ENCODE data around the gene CLDN34. TPM values are rescaled to one million over a fixed set of nuclear protein-coding genes. Genes with fewer than 3 reads are reported as not detected.

Gene CLDN34
- total and polyA plus RNA-seq, 2 experiments from 2014 or later: not detected

DNA sequence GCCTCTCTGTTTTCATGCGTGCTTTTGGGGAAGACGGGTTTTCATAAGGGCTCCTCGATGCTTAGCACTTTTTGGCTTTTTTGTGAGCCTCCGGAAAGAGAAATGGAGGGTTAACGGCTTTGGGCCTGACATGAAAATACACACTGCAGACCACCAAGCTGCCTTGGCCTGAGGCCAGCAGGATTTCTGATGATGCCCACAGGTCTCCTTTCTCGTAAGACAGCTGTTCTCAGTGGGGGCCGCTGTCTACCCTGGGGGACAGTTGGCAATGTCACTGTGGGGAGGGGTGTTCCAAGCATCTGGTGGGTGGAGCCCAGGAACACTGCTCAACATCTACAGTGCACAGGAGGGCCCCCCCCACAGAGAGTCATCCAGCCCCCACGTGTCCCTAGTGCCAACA is 29.4 kb upstream of the CLDN34 start:
- WGBS, 2 experiments (ENCODE audit: low coverage in 1 of 2, low lambda C conversion rate in 2 of 2, missing lambda C conversion rate in 2 of 2): 58 to 80% methylated on average over 5 of the region's 8 CpGs
- no peaks in the 10 kb centered on the region for H3K27me3 ChIP-seq (replicated peaks; ENCODE audit: insufficient read depth)
- in situ Hi-C loops (cut with MboI): no loop called here
- no peak for DNase-seq
- H3K36me3 ChIP-seq (ENCODE audit: low read depth): no peaks in the 10 kb centered on the region
- no peaks in the 10 kb centered on the region for H3K79me2 ChIP-seq (ENCODE audit: insufficient read depth)
- no peaks in the 10 kb centered on the region; the same call in 1 of the 2 replicates for H3K4me1 ChIP-seq (ENCODE audit: insufficient read depth)
- TF ChIP-seq EZH2phosphoT487 (IDR thresholded peaks at IDR 0.05; ENCODE audit: insufficient read depth, low read depth) (no peak), EZH2 (IDR thresholded peaks at IDR 0.05; ENCODE audit: insufficient read depth, poor library complexity, severe bottlenecking) (no peak)
- no peak overlapping the region for H2AFZ ChIP-seq
- no peak overlapping the region for H3K27ac ChIP-seq
- no peaks in the 10 kb centered on the region for H3K9me3 ChIP-seq (ENCODE audit: low read depth)
- H3K9me2 ChIP-seq (ENCODE audit: insufficient read depth): no peaks in the 10 kb centered on the region
- no peaks in the 10 kb centered on the region for H3F3A ChIP-seq (ENCODE audit: insufficient read depth)
- H3K4me2 ChIP-seq (ENCODE audit: unreplicated experiment): no peak overlapping the region
- no peak overlapping the region for H3K4me3 ChIP-seq
- H3K9ac ChIP-seq: no peak overlapping the region
- no peaks in the 10 kb centered on the region for H4K20me1 ChIP-seq (ENCODE audit: insufficient read depth)

DNA sequence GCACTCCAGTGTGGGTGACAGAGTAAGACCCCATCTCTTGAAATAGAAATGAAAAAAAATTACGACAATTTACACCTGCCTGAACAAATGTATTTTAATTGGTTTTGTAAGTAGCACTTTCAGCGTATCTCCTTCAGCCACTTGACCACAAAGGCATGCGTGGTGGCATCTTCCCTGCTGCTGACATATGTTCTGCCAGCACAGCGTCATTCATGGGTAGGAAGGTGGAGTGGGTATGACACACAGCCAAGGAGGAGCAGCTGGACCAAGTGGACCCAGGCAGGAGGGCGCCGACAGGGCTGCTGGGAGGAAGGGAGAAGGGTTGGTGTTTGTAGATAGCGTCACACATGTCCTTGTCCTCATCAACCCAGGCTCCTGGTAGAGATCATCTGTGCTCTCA is 28.6 kb upstream of the CLDN34 start:
- Histone ChIP-seq H2AFZ (no peak overlapping the region), H4K20me1 (ENCODE audit: insufficient read depth) (no peaks in the 10 kb centered on the region), H3K9me2 (ENCODE audit: insufficient read depth) (no peaks in the 10 kb centered on the region), H3K27ac (no peak overlapping the region), H3F3A (ENCODE audit: insufficient read depth) (no peaks in the 10 kb centered on the region), H3K36me3 (ENCODE audit: low read depth) (no peaks in the 10 kb centered on the region), H3K9me3 (ENCODE audit: low read depth) (no peaks in the 10 kb centered on the region), H3K4me2 (ENCODE audit: unreplicated experiment) (no peak overlapping the region), H3K9ac (no peak overlapping the region), H3K4me1 (ENCODE audit: insufficient read depth) (no peaks in the 10 kb centered on the region; the same call in 1 of the 2 replicates), H3K27me3 (replicated peaks; ENCODE audit: insufficient read depth) (no peaks in the 10 kb centered on the region), H3K79me2 (ENCODE audit: insufficient read depth) (no peaks in the 10 kb centered on the region), H3K4me3 (no peak overlapping the region)
- WGBS, 2 experiments (ENCODE audit: low coverage in 1 of 2, low lambda C conversion rate in 2 of 2, missing lambda C conversion rate in 2 of 2): 80 to 86% methylated on average over 7 of the region's 7 CpGs
- TF ChIP-seq EZH2phosphoT487 (IDR thresholded peaks at IDR 0.05; ENCODE audit: insufficient read depth, low read depth): no peak
- no peak for TF ChIP-seq EZH2 (IDR thresholded peaks at IDR 0.05; ENCODE audit: insufficient read depth, poor library complexity, severe bottlenecking)
- in situ Hi-C loops (cut with MboI): no loop called here
- no peak for DNase-seq

DNA sequence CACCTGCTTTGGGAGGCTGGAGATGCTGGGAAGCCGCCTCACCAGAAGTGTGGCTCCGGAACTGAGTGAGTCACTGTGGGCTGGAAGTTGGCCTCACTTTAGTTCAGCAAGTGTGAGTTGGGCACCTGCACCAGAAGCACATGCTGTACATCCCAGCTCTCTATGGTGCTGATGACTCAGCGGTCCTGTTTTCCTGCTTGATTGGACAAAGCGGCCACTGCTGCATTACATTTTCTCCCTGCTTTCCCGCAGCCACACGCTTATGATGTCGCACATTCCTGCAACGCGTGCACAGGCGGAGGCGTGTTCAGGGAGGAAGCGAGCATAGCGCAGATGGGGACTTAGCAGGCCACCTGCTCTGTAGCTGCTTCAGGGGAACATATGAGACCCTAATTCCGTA is 26.7 kb upstream of the CLDN34 start:
- TF ChIP-seq EZH2 (IDR thresholded peaks at IDR 0.05; ENCODE audit: insufficient read depth, poor library complexity, severe bottlenecking) (no peak), EZH2phosphoT487 (IDR thresholded peaks at IDR 0.05; ENCODE audit: insufficient read depth, low read depth) (no peak)
- no peaks in the 10 kb centered on the region for H3K9me3 ChIP-seq (ENCODE audit: low read depth)
- no peaks in the 10 kb centered on the region; the same call in 1 of the 2 replicates for H3K4me1 ChIP-seq (ENCODE audit: insufficient read depth)
- no peak overlapping the region for H3K4me3 ChIP-seq
- no peaks in the 10 kb centered on the region for H3K79me2 ChIP-seq (ENCODE audit: insufficient read depth)
- H2AFZ ChIP-seq: no peak overlapping the region
- peak; percentile 66 for DNase-seq
- H3K4me2 ChIP-seq (ENCODE audit: unreplicated experiment): no peak overlapping the region
- H4K20me1 ChIP-seq (ENCODE audit: insufficient read depth): no peaks in the 10 kb centered on the region
- no peaks in the 10 kb centered on the region for H3K27me3 ChIP-seq (replicated peaks; ENCODE audit: insufficient read depth)
- WGBS, 2 experiments (ENCODE audit: low coverage in 1 of 2, low lambda C conversion rate in 2 of 2, missing lambda C conversion rate in 2 of 2): 22 to 25% methylated on average over 12 to 14 of the region's 14 CpGs
- in situ Hi-C loops (cut with MboI): no loop called here
- no peak overlapping the region for H3K27ac ChIP-seq
- H3K9ac ChIP-seq: no peak overlapping the region
- H3K36me3 ChIP-seq (ENCODE audit: low read depth): no peaks in the 10 kb centered on the region
- H3F3A ChIP-seq (ENCODE audit: insufficient read depth): no peaks in the 10 kb centered on the region
- H3K9me2 ChIP-seq (ENCODE audit: insufficient read depth): no peaks in the 10 kb centered on the region

DNA sequence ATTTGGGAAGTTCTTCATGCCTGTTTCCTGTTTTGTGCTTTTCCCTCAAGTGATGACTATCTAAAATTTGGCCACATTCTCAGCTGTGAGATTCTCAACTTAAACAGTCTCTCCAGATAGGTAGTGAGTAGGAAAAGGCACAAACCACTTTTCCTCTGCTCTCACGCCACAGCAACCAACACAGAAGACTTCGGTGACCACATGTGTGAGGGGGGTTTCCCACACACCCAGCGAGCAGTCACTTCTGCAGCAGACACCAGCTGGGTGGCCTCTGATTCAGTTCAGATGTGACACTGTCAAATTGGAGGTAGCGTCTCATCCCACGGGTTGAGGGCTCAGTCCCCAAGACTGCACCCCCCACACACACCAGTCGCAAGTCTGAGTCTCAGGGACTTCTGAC is 25.1 kb upstream of the CLDN34 start:
- Histone ChIP-seq H3K79me2 (ENCODE audit: insufficient read depth) (no peaks in the 10 kb centered on the region), H3K9me2 (ENCODE audit: insufficient read depth) (no peaks in the 10 kb centered on the region), H3K27me3 (replicated peaks; ENCODE audit: insufficient read depth) (no peaks in the 10 kb centered on the region), H3K4me2 (ENCODE audit: unreplicated experiment) (no peak overlapping the region), H3F3A (ENCODE audit: insufficient read depth) (no peaks in the 10 kb centered on the region), H3K36me3 (ENCODE audit: low read depth) (no peaks in the 10 kb centered on the region), H2AFZ (no peak overlapping the region), H3K4me3 (no peak overlapping the region), H3K9me3 (ENCODE audit: low read depth) (no peaks in the 10 kb centered on the region), H3K27ac (no peak overlapping the region), H4K20me1 (ENCODE audit: insufficient read depth) (no peaks in the 10 kb centered on the region), H3K9ac (no peak overlapping the region), H3K4me1 (ENCODE audit: insufficient read depth) (no peaks in the 10 kb centered on the region; the same call in 1 of the 2 replicates)
- DNase-seq: no peak
- WGBS, 2 experiments (ENCODE audit: low coverage in 1 of 2, low lambda C conversion rate in 2 of 2, missing lambda C conversion rate in 2 of 2): 38 to 39% methylated on average over 6 of the region's 6 CpGs
- TF ChIP-seq EZH2phosphoT487 (IDR thresholded peaks at IDR 0.05; ENCODE audit: insufficient read depth, low read depth) (no peak), EZH2 (IDR thresholded peaks at IDR 0.05; ENCODE audit: insufficient read depth, poor library complexity, severe bottlenecking) (no peak)
- in situ Hi-C loops (cut with MboI): no loop called here

DNA sequence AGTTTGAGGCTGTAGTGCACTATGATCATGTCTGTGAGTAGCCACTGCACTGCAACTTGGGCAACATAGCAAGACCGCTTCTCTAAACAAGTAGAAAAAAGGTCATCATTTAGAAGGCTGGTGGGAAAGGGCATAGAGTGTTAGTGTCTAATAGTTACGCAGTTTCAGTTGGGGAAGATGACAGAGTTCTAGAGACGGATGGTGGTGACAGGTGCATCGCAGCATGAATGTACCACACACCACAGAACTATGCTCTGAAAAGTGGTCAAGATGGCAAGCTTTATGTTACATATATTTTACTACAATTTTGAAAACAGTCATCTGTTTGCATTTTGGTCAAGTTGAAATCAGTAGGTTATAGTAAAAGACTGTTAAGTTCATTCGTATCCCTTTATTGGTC is 23.7 kb upstream of the CLDN34 start:
- no peak overlapping the region for H3K4me3 ChIP-seq
- no peak overlapping the region for H3K4me2 ChIP-seq (ENCODE audit: unreplicated experiment)
- no peaks in the 10 kb centered on the region for H3K79me2 ChIP-seq (ENCODE audit: insufficient read depth)
- H3K27me3 ChIP-seq (replicated peaks; ENCODE audit: insufficient read depth): peaks cover 4% of the 10 kb centered on the region; the same call in 1 of the 2 replicates
- no peaks in the 10 kb centered on the region for H4K20me1 ChIP-seq (ENCODE audit: insufficient read depth)
- DNase-seq: no peak
- 86 to 87% methylated on average over 5 of the region's 5 CpGs for WGBS, 2 experiments (ENCODE audit: low coverage in 1 of 2, low lambda C conversion rate in 2 of 2, missing lambda C conversion rate in 2 of 2)
- no peak overlapping the region for H3K9ac ChIP-seq
- no peaks in the 10 kb centered on the region for H3K9me2 ChIP-seq (ENCODE audit: insufficient read depth)
- H3K4me1 ChIP-seq (ENCODE audit: insufficient read depth): no peaks in the 10 kb centered on the region; the same call in 1 of the 2 replicates
- no peak overlapping the region for H3K27ac ChIP-seq
- no peaks in the 10 kb centered on the region for H3K36me3 ChIP-seq (ENCODE audit: low read depth)
- H3F3A ChIP-seq (ENCODE audit: insufficient read depth): no peaks in the 10 kb centered on the region
- H3K9me3 ChIP-seq (ENCODE audit: low read depth): no peaks in the 10 kb centered on the region
- in situ Hi-C loops (cut with MboI): no loop called here
- TF ChIP-seq EZH2 (IDR thresholded peaks at IDR 0.05; ENCODE audit: insufficient read depth, poor library complexity, severe bottlenecking): no peak
- H2AFZ ChIP-seq: no peak overlapping the region
